NOMO-1 treated with dmso at 0.1 percent for 144 hours (cell line): Measurements from ENCODE around the gene SMAD9.
"Not testable (repeated sequence)": the region's sequence is repeated elsewhere in the genome, so short reads cannot be mapped to it uniquely, and the experiment has no call there.

Source experiments
- DNase-seq: peaks from one replicate; lab custom pipeline; 2025; ENCODE audit not compliant: unreplicated experiment; lab: John Stamatoyannopoulos, UW

SMAD9 gene

DNA sequence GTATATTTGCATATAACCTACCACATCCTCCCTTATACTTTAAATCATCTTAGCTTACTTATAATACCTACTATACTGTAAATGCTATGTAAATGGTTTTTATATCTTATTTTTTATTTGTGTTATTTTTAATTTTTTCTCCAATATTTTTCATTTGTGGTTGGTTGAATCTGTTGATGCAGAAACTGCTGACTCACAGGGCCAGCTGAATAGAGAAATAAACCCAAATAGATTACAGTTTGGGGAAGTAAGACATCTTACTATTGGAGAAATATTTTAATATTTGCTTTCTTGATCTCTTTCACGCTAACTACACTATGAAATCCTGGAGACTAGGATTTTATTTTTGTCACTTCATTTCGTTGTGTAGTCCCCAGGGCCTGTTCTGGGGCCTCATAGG, 7.1 kb downstream of the SMAD9 start:
- no peak for DNase-seq

DNA sequence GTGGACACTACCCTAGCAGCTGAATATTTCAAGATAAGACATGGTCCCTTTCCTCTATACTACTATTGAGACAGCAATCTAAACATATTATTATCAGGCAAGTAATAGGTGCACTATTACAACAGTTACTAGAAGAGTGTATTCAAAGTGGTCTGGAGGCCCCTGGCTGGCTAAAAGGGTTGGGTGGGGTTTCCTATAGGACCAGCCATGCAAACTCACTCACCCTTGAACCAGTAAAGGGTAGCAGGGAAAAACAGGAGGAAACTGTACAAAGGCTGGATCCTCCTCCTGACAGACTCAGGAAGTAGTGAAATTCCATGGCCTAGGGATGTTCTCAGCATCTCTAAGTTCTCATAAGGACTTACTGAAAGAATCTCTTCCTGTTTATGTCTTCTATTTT, 7.7 kb downstream of the SMAD9 start:
- no peak for DNase-seq

DNA sequence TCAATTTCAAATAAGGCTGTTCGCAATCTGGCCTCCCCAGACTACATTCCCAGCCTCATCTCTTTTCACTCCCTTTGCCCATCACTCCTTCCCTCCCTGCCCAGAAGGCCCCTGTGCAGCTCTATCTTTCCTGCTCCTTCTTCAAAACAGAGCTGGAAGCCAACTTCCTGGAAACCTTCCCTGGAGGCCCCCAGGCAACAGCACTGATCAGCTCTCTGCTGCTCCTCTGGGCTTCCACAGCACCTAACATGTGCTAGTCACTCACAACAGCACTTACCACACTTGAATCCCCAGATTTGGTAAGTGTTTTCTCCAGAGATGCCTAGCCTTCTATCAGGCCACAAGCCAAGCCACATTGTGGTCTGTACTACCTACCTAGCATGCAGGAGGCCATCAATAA, 9.5 kb downstream of the SMAD9 start:
- DNase-seq = no peak

DNA sequence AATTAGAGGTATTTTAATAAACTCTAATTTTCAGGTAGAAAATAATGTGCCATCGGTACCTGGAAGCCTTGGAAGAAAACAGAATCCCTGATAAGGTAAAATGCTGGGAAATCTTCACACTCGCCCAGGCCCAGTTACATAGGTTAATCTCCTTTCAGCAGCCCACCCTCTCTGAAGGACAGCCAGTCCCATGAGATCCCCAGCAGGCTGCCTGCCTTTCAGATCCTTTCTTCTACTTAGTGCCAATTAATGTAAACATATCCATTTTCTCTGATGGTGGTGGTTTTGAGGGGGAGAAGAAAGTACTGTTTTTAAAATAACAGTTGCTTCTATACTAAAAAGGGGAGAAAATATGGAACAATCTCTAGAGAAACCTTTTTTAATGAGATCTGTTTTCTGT, 12.2 kb downstream of the SMAD9 start:
- no peak for DNase-seq

DNA sequence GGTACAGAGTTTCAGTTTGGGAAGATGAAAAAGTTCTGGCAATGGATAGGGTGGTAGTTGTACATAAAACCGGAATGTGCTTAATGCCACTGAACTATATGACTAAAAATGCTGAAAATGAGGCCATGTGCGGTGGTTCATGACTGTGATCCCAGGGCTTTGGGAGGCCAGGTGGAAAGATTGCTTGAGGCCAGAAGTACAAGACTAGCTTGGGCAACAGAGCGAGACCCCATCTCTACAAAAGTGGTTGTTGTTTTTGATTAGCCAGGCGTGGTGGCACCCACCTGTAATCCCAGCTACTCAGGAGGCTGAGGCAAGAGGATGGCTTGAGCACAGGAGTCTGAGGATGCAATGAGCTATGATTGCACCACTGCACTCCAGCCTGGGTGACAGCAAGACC, 12.8 kb downstream of the SMAD9 start:
- no peak for DNase-seq

DNA sequence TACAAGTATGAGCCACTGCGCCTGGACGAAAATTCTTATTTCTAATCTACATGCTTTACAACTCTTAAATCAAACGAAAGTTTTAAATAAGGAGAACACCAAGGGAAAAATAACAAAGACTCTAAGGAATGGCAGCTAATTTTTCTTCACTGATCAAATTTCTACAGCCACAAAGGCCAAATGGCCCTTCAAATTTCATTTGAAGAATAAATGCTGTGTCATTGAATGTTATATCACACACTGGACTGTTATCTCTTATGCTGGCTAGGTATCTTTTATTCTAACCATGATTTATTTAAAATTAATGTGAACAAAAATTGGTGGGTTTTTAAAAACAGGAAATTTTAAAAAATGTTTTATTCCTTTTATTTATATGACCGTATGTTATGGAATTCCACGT, 14.1 kb downstream of the SMAD9 start:
- no peak for DNase-seq

DNA sequence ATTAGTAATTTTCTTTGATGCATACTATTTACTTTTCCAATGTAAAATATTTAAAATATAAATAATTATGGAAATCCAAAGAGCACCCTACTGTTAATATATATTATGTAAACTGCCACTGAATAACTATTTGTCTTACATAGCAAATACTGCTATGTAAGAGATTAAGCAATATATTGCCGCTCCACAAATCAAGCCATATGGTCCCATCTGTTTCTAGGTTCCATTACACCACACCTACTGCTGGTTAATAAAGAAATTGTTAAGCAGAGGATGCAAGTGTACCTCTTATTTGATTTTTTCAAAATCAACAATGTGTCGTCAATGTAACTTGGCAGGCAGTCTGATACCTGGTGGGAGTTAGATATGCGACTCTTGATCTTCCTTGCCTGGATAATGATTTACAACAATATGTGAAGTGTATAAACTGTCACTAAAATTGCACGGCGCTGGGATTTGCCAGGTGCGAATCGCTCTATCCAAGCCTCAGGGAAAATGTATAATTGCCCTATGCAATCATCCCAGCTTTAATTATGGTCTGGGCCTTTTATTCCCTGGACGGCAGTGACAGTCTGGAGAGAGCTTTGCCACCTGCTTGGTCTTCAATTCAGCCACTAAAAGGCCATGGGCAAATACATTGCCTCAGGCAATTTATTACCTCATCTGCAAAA, 16.0 kb downstream of the SMAD9 start:
- DNase-seq = no peak

DNA sequence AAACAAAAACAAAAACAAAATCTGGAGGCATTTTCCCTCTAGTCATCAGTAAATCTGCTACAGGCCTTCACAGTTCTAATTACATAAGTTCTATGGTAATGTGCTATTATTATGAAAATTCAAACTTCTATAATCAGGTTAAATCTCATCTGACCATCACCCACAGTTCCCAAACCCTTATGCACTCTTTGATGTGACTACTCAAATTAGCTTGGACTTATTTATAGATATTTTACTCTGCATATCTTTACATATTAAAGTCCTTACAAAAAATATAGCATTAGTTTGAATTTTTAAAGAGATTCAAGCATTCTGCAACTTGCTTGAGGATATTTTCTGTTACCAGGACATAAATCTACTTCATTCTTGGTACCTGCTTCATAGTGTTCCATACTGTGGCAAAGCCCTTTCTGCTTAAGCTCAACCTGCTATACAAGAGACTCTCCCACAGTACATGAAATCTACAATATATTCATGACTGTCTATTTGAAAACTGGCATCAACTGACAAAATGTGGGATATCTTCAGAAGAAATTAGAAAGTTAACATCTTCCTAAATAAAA, 22.9 kb downstream of the SMAD9 start:
- DNase-seq = no peak

DNA sequence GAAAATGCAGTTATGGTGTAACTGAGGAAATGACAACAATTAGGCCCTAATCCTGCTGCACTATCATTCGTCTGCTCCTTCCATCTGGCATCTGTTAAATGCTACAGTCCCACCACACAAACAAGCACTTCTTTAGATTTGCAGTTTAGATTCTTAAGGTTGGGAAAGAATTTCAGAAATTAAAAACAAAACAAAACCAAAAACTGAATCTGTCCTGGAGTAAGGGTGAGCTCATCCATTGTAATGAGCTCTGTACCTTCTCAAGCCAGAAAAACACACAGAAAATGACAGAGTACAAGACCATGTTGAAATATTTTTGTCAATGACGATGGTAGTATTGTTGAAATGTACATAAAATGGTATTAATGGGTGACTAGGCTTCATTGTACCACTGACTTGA, 28.3 kb downstream of the SMAD9 start:
- DNase-seq = no peak

DNA sequence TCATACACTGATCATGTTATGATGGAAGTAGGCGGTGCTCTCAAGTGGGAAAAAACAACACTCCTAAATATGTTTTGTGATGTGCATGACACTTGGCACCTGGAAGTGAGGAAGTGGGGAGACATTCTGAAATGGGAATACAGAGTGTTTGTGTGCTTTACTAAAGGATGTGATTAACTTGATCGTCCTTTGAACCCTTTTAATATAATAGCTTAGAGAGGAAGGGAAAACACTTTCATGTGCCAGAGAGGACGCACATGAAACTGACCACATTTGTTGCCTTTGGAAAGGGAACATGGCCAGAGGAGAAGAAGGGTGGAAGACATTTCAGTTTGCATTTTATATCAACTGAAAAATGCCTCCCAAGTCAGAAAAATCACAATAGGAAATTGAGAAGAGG, 31.4 kb downstream of the SMAD9 start:
- DNase-seq = no peak

DNA sequence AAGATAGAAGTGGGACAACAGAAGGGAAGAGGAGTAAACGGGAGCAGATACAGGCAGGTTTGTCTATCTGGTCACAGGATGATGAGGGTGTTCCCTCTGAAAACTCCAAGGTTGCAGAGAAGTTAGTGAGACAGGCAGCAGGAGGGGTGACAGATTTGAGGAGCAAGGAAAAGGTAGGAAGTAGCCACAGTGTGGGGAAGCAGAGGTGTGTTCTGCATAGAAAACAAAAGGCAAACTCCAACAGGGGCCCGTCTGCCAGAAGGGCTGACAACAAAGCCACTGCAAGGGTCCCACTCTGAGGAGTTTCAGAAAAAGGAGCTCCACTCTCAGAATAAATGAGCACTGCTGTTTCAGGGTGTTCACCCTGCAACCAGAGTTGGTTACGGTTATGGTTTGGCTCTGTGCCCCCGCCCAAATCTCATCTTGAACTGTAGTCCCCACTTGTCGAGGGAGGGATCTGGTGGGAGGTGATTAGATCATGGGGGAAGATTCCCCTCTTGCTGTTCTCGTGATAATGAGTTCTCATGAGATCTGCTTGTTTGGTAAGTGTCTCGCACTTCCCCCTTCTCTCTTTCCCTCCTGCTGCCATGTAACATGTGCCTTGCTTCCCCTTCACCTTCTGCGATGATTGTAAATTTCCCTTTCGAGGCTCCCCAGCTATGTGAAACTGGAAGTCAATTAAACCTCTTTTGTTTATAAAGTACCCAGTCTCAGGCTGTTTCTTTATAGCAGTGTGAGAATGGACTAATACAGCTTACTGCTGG, 32.1 kb downstream of the SMAD9 start:
- DNase-seq = peak; percentile 24

DNA sequence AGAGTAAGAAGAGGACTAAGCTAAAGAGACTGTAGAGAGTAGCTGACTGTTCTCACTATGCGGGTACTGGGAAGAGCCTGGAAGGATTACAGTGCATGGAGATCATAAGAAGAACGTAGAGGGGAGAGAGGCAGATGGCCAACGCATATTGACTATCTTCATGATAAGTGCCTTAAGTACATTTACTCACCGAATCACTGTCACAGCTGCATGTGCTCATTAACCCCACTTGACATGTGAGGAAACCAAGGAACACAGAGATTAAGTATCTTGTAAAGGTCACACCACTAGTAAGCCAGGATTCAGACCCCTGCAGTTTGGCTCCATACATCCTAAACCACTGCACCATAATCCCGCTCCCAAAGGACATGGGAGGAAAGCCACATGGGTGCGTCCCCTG, 34.1 kb downstream of the SMAD9 start:
- DNase-seq = no peak

DNA sequence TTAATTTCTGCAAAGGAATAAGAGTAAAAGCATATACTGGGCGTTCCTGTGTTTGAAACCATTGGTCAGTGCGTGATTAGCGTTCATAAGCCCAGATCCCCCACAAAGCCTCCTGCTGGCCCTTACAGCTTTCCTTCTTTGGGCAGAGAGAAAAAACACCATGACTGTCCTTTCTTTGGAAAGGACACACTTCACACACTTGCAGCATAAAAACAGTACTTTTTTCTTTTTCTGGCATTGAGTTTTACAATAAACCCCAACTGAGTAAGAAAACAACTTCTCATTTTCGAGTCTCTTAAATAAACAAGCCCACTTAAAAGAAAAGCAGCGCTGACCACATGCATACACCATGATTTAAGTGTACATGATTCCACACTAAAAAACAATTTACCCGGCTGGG, 35.8 kb downstream of the SMAD9 start:
- DNase-seq = no peak

DNA sequence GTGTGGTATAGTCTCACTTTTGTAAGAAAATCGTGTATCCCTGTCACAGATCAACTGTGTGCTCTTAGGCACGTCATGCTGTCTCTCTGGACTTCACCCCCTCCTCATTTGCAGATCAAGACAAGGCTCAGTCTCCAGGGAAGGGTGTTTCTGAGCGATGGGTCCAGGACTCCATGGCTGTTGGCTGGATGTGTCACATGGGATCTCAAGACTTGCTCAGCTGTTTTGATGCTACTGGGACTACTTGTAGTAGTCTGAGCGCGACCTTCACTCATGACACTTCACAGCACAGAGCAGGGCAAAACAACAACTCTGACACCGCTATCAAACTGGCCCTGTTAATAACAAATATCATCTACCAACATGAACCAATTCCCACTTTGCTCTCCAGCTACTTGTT, 36.2 kb downstream of the SMAD9 start:
- DNase-seq = no peak

DNA sequence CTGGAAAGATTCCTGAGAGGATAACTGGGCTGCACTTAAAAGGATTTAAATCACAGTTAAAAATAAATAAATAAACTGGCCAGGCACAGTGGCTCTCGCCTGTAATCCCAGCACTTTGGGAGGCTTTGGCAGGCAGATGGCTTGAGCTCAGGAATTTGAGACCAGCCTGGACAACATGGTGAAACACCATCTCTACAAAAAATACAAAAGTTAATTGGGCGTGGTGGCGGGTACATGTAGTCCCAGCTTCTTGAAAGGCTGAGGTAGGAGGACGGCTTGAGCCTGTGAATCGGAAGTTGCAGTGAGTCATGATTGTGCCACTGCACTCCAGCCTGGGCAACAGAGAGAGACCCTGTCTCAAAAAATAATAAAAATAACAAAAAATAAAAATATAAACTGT, 36.6 kb downstream of the SMAD9 start:
- not testable (repeated sequence) for DNase-seq

DNA sequence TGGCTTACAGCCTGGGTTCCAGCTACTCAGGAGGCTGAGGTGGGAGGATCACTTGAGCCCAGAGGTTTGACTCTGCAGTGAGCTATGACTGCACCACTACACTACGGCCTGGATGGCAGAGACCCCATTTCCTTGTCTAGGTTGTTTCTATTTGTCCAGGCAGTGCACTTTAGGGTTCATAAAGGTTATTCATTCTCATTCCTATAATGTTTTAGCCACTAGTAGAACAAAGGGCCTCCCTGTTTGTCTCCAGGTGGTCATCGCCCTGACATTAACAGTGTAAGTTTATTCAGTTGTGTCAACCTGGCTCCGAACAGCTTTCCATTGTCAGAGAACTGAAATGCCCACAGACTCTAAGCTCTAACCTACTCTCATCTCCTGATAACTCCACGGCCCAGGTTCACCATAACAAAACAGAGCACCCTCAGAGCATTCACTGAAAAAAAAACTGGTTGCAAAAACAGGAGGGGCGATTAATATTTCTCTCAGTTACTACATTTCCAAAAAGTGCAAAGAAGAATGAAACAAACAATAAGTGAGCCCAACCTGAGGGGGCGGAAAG, 37.1 kb downstream of the SMAD9 start:
- DNase-seq = no peak

DNA sequence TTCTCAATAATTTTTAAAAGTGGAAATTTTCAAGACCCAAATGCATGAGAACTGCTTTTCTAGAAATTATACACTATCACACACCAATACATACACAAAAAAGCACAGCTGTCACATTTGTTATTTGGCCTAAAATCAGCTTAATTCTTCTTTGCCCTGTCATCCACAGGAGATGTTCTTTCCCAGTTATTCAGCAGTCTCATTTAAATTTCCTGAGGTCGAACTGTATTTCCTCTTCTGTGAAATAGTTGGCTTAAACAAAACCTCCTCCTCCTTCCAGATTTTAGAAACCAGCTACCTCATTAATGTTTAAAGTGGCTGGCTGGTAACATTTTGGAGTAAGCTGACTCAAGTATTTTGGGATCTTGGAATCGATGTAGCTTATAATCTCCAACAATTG, 39.1 kb downstream of the SMAD9 start:
- no peak for DNase-seq

DNA sequence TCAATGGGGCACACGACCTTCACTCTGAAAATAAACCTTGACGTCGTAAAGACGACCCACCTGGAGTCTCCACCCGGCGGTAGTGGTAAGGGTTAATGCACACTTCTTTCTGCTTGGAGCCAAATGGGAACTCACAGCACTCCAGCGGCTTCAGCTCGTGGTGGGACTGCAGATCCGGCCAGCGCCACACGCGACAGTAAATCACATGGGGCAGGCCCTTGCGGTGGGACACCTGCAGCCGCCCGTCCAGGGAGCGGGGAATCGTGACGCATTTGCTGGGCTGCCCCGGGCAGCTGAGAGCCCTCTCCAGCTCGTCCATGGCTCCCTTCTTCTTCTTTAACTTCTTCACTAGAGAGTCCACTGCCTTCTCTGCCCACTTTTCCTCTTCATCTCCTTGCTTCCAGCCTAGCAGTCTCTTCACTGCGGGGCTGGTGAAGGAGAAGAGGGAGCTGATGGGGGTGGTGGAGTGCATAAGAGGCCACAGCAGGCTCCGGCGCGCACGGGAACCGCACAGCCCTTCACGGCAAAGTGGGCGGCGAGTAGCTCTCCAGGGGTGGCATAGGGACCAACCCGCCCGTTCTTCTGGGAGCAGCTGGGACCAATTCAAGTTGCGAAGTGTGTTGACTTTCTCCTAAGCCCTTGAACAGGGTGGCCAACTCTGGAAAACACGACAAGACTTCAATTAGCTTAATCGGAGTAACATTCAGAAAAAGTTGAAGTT, 40.7 kb downstream of the SMAD9 start:
- DNase-seq = no peak

DNA sequence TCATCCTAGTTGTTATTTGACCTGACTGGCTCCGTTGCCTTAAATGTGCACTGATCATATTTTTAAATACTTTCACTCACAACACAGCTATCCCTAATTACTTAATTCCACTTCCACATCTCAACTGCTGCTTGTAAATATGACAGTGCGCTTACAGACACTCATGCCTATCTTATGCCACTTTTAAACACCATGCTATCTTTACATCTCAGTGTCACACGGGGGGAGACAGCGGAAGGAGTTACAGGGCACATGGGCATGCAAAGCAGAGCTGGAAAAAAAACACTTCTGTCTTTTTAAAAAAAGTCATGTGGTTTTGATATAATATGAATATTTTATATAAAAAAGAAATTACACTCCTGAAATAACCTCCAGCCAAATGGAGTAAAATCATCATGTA, 44.1 kb downstream of the SMAD9 start:
- DNase-seq = no peak

DNA sequence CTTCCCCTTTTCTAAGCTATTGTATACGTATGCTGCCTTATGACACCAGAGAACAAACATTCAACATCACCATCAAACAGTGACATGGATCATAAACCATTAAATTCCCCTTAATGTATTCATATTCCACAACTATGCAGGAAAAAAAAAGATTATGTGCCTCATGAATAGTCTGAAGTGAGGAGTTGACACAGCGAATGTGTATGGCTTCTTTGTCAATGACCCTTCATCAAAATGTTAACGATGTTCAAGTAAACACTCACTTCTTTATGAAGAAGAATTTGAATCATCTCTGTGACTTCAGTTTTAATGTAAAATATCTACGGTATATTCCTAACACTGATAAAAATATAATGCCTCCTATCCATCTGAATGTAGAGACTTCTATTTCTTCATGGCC, 44.6 kb downstream of the SMAD9 start:
- DNase-seq = no peak

DNA sequence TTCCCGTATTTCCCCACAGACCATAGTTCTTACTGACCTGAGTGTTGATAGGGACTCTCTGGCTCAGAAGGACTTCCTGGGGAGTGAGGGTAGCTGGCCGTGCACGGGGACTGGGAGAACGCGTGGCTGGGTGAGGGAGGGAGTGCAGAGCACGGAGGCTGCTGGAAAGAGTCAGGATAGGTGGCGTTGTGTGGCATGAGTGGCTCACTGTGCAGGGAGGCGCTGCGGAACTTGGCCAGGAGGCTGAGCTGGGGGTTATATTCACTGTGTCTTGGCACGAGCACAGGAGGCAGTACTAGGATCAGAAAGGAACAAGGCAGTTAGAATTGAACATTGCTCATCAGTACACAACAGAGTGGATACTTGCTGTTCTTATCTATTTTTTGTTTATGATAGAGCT, 47.4 kb downstream of the SMAD9 start:
- DNase-seq = no peak
